ENCODE results near the gene IQCE.

GRCh38 chr7:2640482-2640830 lies 81.7 kb downstream of the IQCE start:
- no peak for TF ChIP-seq CTCF (IDR thresholded peaks at IDR 0.05; ENCODE audit: low read length)
- TF ChIP-seq EZH2 (IDR thresholded peaks at IDR 0.05; ENCODE audit: borderline replicate concordance, low read length), result no peak
